ENCODE measurements around the gene RFX3.

The RFX3 gene

GRCh38 chr9:3177936-3178335 lies 347.9 kb downstream of the RFX3 start:
- H3K27ac ChIP-seq (ENCODE audit: extremely low read depth, low read depth, low read length): no peak overlapping the region
- CTCF ChIA-PET: interaction anchor here (1.1 to 1.6 kb wide), 2 partner anchors 171 to 320 kb away, joined by 3 to 5 read pairs; no protein-coding TSS in a partner anchor
- TF ChIP-seq ZNF660 (tag by site-specific recombination; IDR thresholded peaks at IDR 0.05) (no peak), PATZ1 (tag by site-specific recombination; IDR thresholded peaks at IDR 0.05) (no peak)
- POLR2A ChIA-PET: no interaction called here
- no peaks in the 10 kb centered on the region for H3K4me1 ChIP-seq (ENCODE audit: control insufficient read depth, insufficient read depth, low read length)
- no peak overlapping the region for H3K4me3 ChIP-seq (ENCODE audit: low read depth, low read length)
- no peaks in the 10 kb centered on the region for H3K9me3 ChIP-seq (ENCODE audit: control insufficient read depth, insufficient read depth, low read depth, low read length)
- no peaks in the 10 kb centered on the region for H3K36me3 ChIP-seq (ENCODE audit: control insufficient read depth in 2 of 2, insufficient read depth in 1 of 2, low read length in 2 of 2)

GRCh38 chr9:3177146-3177761 lies 348.5 kb downstream of the RFX3 start:
- CTCF ChIA-PET: interaction anchor here (0.7 to 1.8 kb wide), 3 partner anchors 171 to 320 kb away, joined by 3 to 5 read pairs (median 4); no protein-coding TSS in a partner anchor
- no peaks in the 10 kb centered on the region for H3K36me3 ChIP-seq (ENCODE audit: control insufficient read depth in 2 of 2, insufficient read depth in 1 of 2, low read length in 2 of 2)
- no peaks in the 10 kb centered on the region for H3K9me3 ChIP-seq (ENCODE audit: control insufficient read depth, insufficient read depth, low read depth, low read length)
- TF ChIP-seq, protein P1, sequence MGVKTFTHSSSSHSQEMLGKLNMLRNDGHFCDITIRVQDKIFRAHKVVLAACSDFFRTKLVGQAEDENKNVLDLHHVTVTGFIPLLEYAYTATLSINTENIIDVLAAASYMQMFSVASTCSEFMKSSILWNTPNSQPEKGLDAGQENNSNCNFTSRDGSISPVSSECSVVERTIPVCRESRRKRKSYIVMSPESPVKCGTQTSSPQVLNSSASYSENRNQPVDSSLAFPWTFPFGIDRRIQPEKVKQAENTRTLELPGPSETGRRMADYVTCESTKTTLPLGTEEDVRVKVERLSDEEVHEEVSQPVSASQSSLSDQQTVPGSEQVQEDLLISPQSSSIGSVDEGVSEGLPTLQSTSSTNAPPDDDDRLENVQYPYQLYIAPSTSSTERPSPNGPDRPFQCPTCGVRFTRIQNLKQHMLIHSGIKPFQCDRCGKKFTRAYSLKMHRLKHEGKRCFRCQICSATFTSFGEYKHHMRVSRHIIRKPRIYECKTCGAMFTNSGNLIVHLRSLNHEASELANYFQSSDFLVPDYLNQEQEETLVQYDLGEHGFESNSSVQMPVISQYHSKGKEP (tag by site-specific recombination; IDR thresholded peaks at IDR 0.05): no peak
- no peaks in the 10 kb centered on the region for H3K4me1 ChIP-seq (ENCODE audit: control insufficient read depth, insufficient read depth, low read length)
- H3K27ac ChIP-seq (ENCODE audit: extremely low read depth, low read depth, low read length): no peak overlapping the region
- POLR2A ChIA-PET: no interaction called here
- H3K4me3 ChIP-seq (ENCODE audit: low read depth, low read length): no peak overlapping the region

- Histone ChIP-seq H3K4me3 (ENCODE audit: low read depth, low read length) (no peak overlapping the region), H3K27ac (ENCODE audit: extremely low read depth, low read depth, low read length) (no peak overlapping the region), H3K4me1 (ENCODE audit: control insufficient read depth, insufficient read depth, low read length) (no peaks in the 10 kb centered on the region), H3K36me3 (ENCODE audit: control insufficient read depth in 2 of 2, insufficient read depth in 1 of 2, low read length in 2 of 2) (no peaks in the 10 kb centered on the region), H3K9me3 (ENCODE audit: control insufficient read depth, insufficient read depth, low read depth, low read length) (no peaks in the 10 kb centered on the region)
- CTCF ChIA-PET: interaction anchor here (1.6 kb wide), 1 partner anchor 9 kb away, joined by 7 read pairs; no protein-coding TSS in a partner anchor
- no peak for TF ChIP-seq RBAK (tag by site-specific recombination; IDR thresholded peaks at IDR 0.05)
- TF ChIP-seq ZNF654 (tag by site-specific recombination; IDR thresholded peaks at IDR 0.05; ENCODE audit: low read depth): no peak
- no peak for TF ChIP-seq PATZ1 (tag by site-specific recombination; IDR thresholded peaks at IDR 0.05)
- TF ChIP-seq ZNF423 (tag by site-specific recombination; IDR thresholded peaks at IDR 0.05): no peak
- TF ChIP-seq KLF10 (tag by site-specific recombination; IDR thresholded peaks at IDR 0.05): no peak
- TF ChIP-seq ZNF837 (tag by site-specific recombination; IDR thresholded peaks at IDR 0.05): no peak
- no peak for TF ChIP-seq TSHZ1 (tag by site-specific recombination; IDR thresholded peaks at IDR 0.05; ENCODE audit: borderline replicate concordance)
- TF ChIP-seq ZBTB48 (tag by site-specific recombination; IDR thresholded peaks at IDR 0.05): no peak
- TF ChIP-seq OVOL3 (tag by site-specific recombination; IDR thresholded peaks at IDR 0.05): no peak
- TF ChIP-seq ZNF175 (tag by site-specific recombination; IDR thresholded peaks at IDR 0.05): no peak
- TF ChIP-seq ZNF776 (tag by site-specific recombination; IDR thresholded peaks at IDR 0.05; ENCODE audit: borderline replicate concordance): no peak
- TF ChIP-seq, protein P2, sequence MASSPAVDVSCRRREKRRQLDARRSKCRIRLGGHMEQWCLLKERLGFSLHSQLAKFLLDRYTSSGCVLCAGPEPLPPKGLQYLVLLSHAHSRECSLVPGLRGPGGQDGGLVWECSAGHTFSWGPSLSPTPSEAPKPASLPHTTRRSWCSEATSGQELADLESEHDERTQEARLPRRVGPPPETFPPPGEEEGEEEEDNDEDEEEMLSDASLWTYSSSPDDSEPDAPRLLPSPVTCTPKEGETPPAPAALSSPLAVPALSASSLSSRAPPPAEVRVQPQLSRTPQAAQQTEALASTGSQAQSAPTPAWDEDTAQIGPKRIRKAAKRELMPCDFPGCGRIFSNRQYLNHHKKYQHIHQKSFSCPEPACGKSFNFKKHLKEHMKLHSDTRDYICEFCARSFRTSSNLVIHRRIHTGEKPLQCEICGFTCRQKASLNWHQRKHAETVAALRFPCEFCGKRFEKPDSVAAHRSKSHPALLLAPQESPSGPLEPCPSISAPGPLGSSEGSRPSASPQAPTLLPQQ (tag by site-specific recombination; IDR thresholded peaks at IDR 0.05): no peak
- POLR2A ChIA-PET: no interaction called here
Measured at GRCh38 chr9:3173374-3173773, 352.4 kb downstream of the RFX3 start.
